GM13976 (cell line): Measurements from ENCODE around the gene GRAMD2A.

Source experiments
- DNase-seq: peaks from one replicate; pipeline ENCODE4 v3.0.0; 2012; ENCODE audit warnings: low spot score
- in situ Hi-C: fragments of 300-500 bp; cut with MboI; formaldehyde crosslinking; loops from one replicate; pipeline ENCODE4 v1.12.0; 2022; ENCODE audit warnings: low sequenced_read_pairs, mixed read lengths, inconsistent platforms; ENCODE audit not compliant: unreplicated experiment
- TF ChIP-seq, protein P1 (sequence below): IDR thresholded peaks from 2 replicates; pipeline ENCODE4 v1.5.1; 2012; ENCODE audit warnings: borderline replicate concordance, mild to moderate bottlenecking; ENCODE audit not compliant: insufficient read depth; ENCODE audit errors: extremely low read depth, missing control alignments, control extremely low read depth

GRAMD2A gene

DNA sequence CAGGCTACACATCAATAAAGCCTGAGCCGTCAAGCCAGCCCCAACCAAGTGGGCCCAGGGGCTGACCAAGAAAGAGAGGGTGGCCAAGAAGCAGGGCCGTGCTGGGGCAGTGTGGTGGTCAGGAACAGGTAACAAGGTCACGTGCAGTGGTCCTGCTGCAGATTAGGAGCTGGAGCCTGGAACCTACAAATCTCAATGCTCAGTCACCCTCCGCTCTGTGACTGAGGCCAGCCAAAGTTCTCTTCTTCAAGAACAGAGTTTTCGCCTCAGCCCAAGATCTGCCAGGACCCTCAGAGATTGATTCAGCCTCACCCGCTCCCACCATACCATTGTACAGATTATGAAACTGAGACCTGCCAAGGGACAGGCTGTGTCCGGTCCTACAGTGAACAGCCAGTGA lies 26.9 kb downstream of the GRAMD2A start:
- no peak for DNase-seq
- in situ Hi-C loops: loop anchor here (25.0 kb wide), 1 partner anchor 708 kb away; no protein-coding TSS in a partner anchor
- TF ChIP-seq, protein P1, sequence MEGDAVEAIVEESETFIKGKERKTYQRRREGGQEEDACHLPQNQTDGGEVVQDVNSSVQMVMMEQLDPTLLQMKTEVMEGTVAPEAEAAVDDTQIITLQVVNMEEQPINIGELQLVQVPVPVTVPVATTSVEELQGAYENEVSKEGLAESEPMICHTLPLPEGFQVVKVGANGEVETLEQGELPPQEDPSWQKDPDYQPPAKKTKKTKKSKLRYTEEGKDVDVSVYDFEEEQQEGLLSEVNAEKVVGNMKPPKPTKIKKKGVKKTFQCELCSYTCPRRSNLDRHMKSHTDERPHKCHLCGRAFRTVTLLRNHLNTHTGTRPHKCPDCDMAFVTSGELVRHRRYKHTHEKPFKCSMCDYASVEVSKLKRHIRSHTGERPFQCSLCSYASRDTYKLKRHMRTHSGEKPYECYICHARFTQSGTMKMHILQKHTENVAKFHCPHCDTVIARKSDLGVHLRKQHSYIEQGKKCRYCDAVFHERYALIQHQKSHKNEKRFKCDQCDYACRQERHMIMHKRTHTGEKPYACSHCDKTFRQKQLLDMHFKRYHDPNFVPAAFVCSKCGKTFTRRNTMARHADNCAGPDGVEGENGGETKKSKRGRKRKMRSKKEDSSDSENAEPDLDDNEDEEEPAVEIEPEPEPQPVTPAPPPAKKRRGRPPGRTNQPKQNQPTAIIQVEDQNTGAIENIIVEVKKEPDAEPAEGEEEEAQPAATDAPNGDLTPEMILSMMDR: no peak

- TF ChIP-seq, protein P1: no peak
- peak; percentile 7 for DNase-seq
- in situ Hi-C loops: loop anchor here (25.0 kb wide), 1 partner anchor 708 kb away; no protein-coding TSS in a partner anchor
Measured at GRCh38 chr15:72169921-72170611, 27.5 kb downstream of the GRAMD2A start.

GRCh38 chr15:72169236-72169920 lies 28.2 kb downstream of the GRAMD2A start:
- DNase-seq: peak; percentile 9
- TF ChIP-seq, protein P1: no peak
- in situ Hi-C loops: loop anchor here (25.0 kb wide), 1 partner anchor 707 kb away; no protein-coding TSS in a partner anchor

DNA sequence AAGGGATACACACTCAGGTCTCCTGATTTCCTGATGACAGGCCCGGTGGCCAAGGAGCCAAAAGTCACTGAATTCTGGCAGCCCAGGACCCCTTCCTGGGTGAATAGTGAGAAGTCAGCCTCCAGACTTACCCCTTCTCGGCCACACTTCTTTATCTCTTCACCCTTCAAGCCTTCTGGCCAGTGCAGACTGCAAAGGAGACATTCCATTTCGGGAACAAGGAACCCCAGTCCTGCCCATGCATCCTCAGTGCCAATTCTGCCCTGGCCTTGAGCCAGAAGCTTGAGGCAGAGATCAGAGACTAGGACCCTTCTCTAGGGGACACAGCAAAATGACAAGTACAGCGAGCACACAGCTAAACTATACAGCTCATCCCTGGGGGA lies 28.8 kb downstream of the GRAMD2A start:
- in situ Hi-C loops: loop anchor here (25.0 kb wide), 1 partner anchor 706 kb away; no protein-coding TSS in a partner anchor
- no peak for DNase-seq
- TF ChIP-seq, protein P1: no peak

GRCh38 chr15:72168131-72168807 lies 29.3 kb downstream of the GRAMD2A start:
- TF ChIP-seq, protein P1: no peak
- DNase-seq: peak; percentile 17
- in situ Hi-C loops: loop anchor here (25.0 kb wide), 1 partner anchor 706 kb away; no protein-coding TSS in a partner anchor

- TF ChIP-seq, protein P1: no peak
- no peak for DNase-seq
- in situ Hi-C loops: loop anchor here (25.0 kb wide), 1 partner anchor 705 kb away; no protein-coding TSS in a partner anchor
Measured at GRCh38 chr15:72167445-72167844, 30.1 kb downstream of the GRAMD2A start.
